Dermis microvascular lymphatic vessel endothelial cell (primary cell): Measurements from ENCODE around the gene SCRG1. TPM values are rescaled to one million over a fixed set of nuclear protein-coding genes. Genes with fewer than 3 reads are reported as not detected.
A peak's percentile ranks its signal among the peaks of the same experiment; 100 is the strongest.

Source experiments
- DNase-seq, 2 donors: peaks; one replicate each; pipeline versions ENCODE4 v3.0.0 to v3.0.0-alpha.2; 2010; ENCODE audit warnings: low read depth in 2 of 2
- total RNA-seq: library from RNA; depleted of rRNA; stranded (reverse); fragments of >200 nt; gene quantifications from 2 replicates; pipeline ENCODE4 v1.2.1, GENCODE V29; 2014

SCRG1 gene
- total RNA-seq, 1 donor from 2014 or later = not detected

GRCh38 chr4:173362666-173363065 is 36.2 kb downstream of the SCRG1 start:
- DNase-seq = no peak

DNA sequence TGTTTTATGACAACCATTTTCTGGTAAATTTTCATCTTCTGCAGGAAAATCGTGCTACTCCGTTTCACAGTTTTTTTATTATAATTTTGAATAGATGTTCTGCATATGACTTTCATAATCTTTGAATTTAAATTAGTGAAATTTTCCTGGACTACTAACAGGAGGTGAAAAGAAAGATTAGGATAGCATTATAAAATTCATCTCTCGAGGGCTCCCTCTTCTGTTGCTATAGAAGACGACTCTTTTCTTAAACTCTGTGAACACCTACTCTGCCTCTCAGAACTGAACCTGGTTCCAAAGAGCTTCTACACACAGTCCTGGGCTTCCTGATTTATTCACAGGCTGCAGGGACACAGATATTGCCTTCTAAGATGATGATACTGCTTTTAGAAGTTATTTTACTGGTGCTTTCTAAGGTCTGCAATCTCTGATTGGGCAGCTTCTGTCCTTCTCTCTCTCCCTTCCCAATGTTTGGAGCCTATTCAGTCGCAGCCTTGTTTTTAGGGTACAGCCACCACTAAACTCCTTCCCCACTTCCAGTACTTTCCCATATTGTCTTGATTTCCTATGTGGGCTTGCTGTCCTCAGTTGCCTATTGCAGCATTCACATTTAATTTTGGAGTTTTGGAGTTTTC is 38.2 kb downstream of the SCRG1 start:
- DNase-seq = peak in 1 of 2 donors; percentile 18

GRCh38 chr4:173357939-173358338 is 41.0 kb downstream of the SCRG1 start:
- no peak for DNase-seq

GRCh38 chr4:173347467-173347866 is 51.4 kb downstream of the SCRG1 start:
- no peak for DNase-seq

DNA sequence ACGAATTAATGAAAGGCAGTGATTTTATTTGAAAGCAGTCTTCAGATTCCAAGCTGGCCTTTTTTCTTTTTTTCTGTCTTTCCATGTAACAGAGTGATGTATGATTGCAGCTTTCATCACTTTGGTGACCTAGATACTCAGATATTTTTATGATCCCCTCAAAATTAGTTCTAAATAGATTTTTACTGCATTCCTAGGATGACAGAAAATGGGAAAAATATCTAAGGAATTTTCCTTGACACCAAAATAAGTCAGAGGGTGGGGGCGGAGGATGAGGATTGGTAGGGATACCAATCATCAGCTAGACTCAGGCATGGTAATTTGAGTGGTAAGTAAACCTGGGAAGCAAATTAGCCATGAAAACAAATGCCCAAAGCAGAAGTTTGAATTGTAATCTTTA is 52.8 kb downstream of the SCRG1 start:
- no peak for DNase-seq

DNA sequence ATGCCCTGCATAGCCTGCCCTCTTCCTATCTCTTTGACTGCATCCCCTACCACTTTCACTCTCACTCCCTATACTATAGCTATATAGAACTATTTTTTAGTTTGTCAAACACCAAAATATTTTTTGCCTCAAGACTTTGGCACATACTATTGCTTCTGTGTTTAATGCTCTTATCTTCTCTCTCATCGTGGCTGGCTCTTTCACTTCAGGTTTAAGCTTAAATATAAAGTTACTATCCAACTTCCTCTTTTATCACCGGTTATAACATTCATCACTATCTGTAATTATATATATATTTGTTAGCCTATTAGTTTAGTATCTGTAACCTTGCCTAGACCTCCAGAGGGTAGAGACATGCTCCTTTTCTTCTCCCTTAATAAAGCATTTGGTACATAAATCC is 53.3 kb downstream of the SCRG1 start:
- no peak for DNase-seq

- DNase-seq = peak in 1 of 2 donors; percentile 56
Measured at GRCh38 chr4:173343832-173344397, 55.0 kb downstream of the SCRG1 start.

GRCh38 chr4:173337463-173337862 is 61.5 kb downstream of the SCRG1 start:
- no peak for DNase-seq

GRCh38 chr4:173334891-173335752 is 63.8 kb downstream of the SCRG1 start:
- DNase-seq = peak in 1 of 2 donors; percentile 74

Other genes starting within 250 kb of the SCRG1 start
- gene GALNT7, start 230.3 kb downstream of the SCRG1 start, total RNA-seq = 19.1 and 21.2 TPM in 2 replicates
- gene HMGB2, start 64.8 kb downstream of the SCRG1 start, total RNA-seq = 46.3 and 101 TPM in 2 replicates
- 12.8 and 20.9 TPM in 2 replicates for gene SAP30, start 28.2 kb downstream of the SCRG1 start, total RNA-seq
- gene HAND2, start 131.1 kb upstream of the SCRG1 start, total RNA-seq = not detected in 2 replicates